Retinal pigment epithelial cell (primary cell): ENCODE measurements around the gene PITRM1.

Experiments
- DNase-seq: peaks from one replicate; pipeline ENCODE4 v3.0.0-alpha.2; 2010; ENCODE audit warnings: low read depth
- H3K4me3 ChIP-seq: 2 replicates; pipeline ENCODE4 v1.5.1; 2011; ENCODE audit warnings: mild to moderate bottlenecking, low read length, control low read depth, moderate library complexity
- CTCF ChIP-seq: conservative IDR thresholded peaks from 2 replicates; pipeline ENCODE4 v1.5.1; 2011; ENCODE audit warnings: low read depth, low read length, control low read depth, inconsistent platforms

PITRM1 gene

GRCh38 chr10:3213758-3214515, 41.4 kb upstream of the PITRM1 start:
- no peak for TF ChIP-seq CTCF
- no peak overlapping the region for H3K4me3 ChIP-seq
- DNase-seq: no peak

GRCh38 chr10:3213208-3213607, 40.6 kb upstream of the PITRM1 start:
- no peak for DNase-seq
- H3K4me3 ChIP-seq: no peak overlapping the region
- TF ChIP-seq CTCF: no peak

GRCh38 chr10:3210251-3210877, 37.8 kb upstream of the PITRM1 start:
- TF ChIP-seq CTCF: no peak
- DNase-seq: no peak
- H3K4me3 ChIP-seq: no peak overlapping the region

- no peak overlapping the region for H3K4me3 ChIP-seq
- DNase-seq: no peak
- no peak for TF ChIP-seq CTCF
These were observed 36.2 kb upstream of the PITRM1 start for GRCh38 chr10:3208481-3209406.

- no peak for TF ChIP-seq CTCF
- H3K4me3 ChIP-seq: no peak overlapping the region
- DNase-seq: no peak
These were observed 34.8 kb upstream of the PITRM1 start for GRCh38 chr10:3207351-3207750.

- no peak for DNase-seq
- no peak overlapping the region for H3K4me3 ChIP-seq
- TF ChIP-seq CTCF: no peak
These were observed 34.1 kb upstream of the PITRM1 start for GRCh38 chr10:3206511-3207157.
